SK-N-SH (cell line): ENCODE data around the gene NKIRAS1. TPM values are rescaled to one million over a fixed set of nuclear protein-coding genes. Genes with fewer than 3 reads are reported as not detected.

Source experiments
- CTCF ChIA-PET: fragments of 300-600, 350-600 bp; formaldehyde crosslinking; extraction: SDS; loops from one replicate; lab custom pipeline; 2021; lab: Yijun Ruan, JAX
- POLR2A ChIA-PET: fragments of 350-600 bp; sonication (Branson Sonifier 250); formaldehyde crosslinking; extraction: SDS; loops from one replicate; lab custom pipeline; 2020; ENCODE audit warnings: antibody characterized with exemption, inconsistent platforms; lab: Yijun Ruan, JAX
- DNase-seq: peaks from one replicate; pipeline ENCODE4 v3.0.0; 2012
- H2AFZ ChIP-seq: fragments of 200-600 bp; sonication (generic); 2 replicates; pipeline ENCODE4 v1.8.1; 2016; ENCODE audit warnings: antibody characterized with exemption, mild to moderate bottlenecking, low read depth
- H3F3A ChIP-seq: fragments of 200-600 bp; sonication (generic); replicated peaks from 2 replicates; pipeline ENCODE3; 2016; ENCODE audit warnings: antibody characterized with exemption, mild to moderate bottlenecking; ENCODE audit not compliant: insufficient read depth
- H3K27ac ChIP-seq, 2 experiments: fragments of 200-500 bp in 1 of 2; fragments of 200-600 bp in 1 of 2; sonication (Bioruptor generic) in 1 of 2; sonication (generic), shearing (Covaris generic) in 1 of 2; 2 replicates each; pipeline versions ENCODE4 v1.5.1 to v1.6.1; 2014 to 2016; ENCODE audit warnings: low read depth in 2 of 2, inconsistent platforms in 1 of 2, low read length in 1 of 2, mild to moderate bottlenecking in 1 of 2, mixed read lengths in 1 of 2
- H3K27me3 ChIP-seq: fragments of 200-600 bp; sonication (generic), shearing (Covaris generic); 2 replicates; pipeline ENCODE4 v1.6.1; 2016; ENCODE audit warnings: mixed run types; ENCODE audit not compliant: insufficient read depth
- H3K36me3 ChIP-seq, 2 experiments: fragments of 200-500 bp in 1 of 2; fragments of 200-600 bp in 1 of 2; sonication (Bioruptor generic) in 1 of 2; sonication (generic) in 1 of 2; replicated peaks in 1 of 2; 2 replicates each; pipeline versions ENCODE3 to v1.5.1; 2014 to 2016; ENCODE audit warnings: low read length in 1 of 2, mild to moderate bottlenecking in 1 of 2; ENCODE audit not compliant: insufficient read depth in 2 of 2, control insufficient read depth in 1 of 2
- H3K4me1 ChIP-seq, 2 experiments: fragments of 200-500 bp in 1 of 2; fragments of 200-600 bp in 1 of 2; sonication (Bioruptor generic) in 1 of 2; sonication (generic), shearing (Covaris generic) in 1 of 2; 2 replicates each; pipeline versions ENCODE4 v1.5.1 to v1.6.1; 2014 to 2016; ENCODE audit warnings: low read depth in 1 of 2, low read length in 1 of 2, mixed run types in 1 of 2; ENCODE audit not compliant: insufficient read depth in 2 of 2, control insufficient read depth in 1 of 2
- H3K4me2 ChIP-seq: fragments of 200-600 bp; sonication (generic), shearing (Covaris generic); 2 replicates; pipeline ENCODE4 v1.6.1; 2017; ENCODE audit warnings: mixed run types
- H3K4me3 ChIP-seq, 2 experiments: fragments of 200-500 bp in 1 of 2; fragments of 200-600 bp in 1 of 2; sonication (Bioruptor generic) in 1 of 2; sonication (generic), shearing (Covaris generic) in 1 of 2; 2 replicates each; pipeline versions ENCODE4 v1.5.1 to v1.8.1; 2014 to 2016; ENCODE audit warnings: low read depth in 2 of 2, inconsistent platforms in 1 of 2, low read length in 1 of 2, mild to moderate bottlenecking in 1 of 2, mixed read lengths in 1 of 2, moderate library complexity in 1 of 2
- H3K79me2 ChIP-seq: fragments of 200-600 bp; sonication (generic); 2 replicates; pipeline ENCODE4 v1.8.1; 2017; ENCODE audit warnings: mild to moderate bottlenecking; ENCODE audit not compliant: insufficient read depth
- H3K9ac ChIP-seq: fragments of 200-600 bp; sonication (generic); 2 replicates; pipeline ENCODE4 v1.6.1; 2017; ENCODE audit warnings: mixed run types
- H3K9me2 ChIP-seq: fragments of 200-600 bp; sonication (generic); 2 replicates; pipeline ENCODE4 v1.6.1; 2017; ENCODE audit warnings: mixed run types
- H3K9me3 ChIP-seq: fragments of 200-600 bp; sonication (generic); 2 replicates; pipeline ENCODE4 v1.6.1; 2017; ENCODE audit warnings: mixed run types, mild to moderate bottlenecking, moderate library complexity
- H4K20me1 ChIP-seq: fragments of 200-600 bp; sonication (generic); 2 replicates; pipeline ENCODE4 v1.6.1; 2017; ENCODE audit warnings: mild to moderate bottlenecking, mixed run types; ENCODE audit not compliant: insufficient read depth
- ELF1 ChIP-seq: IDR thresholded peaks from 2 replicates; pipeline ENCODE4 v1.4.0; 2012
- EZH2phosphoT487 ChIP-seq: fragments of 200-600 bp; sonication (generic); IDR thresholded peaks from 2 replicates; pipeline ENCODE4 v1.6.1; 2017; ENCODE audit warnings: low read depth, mixed run types, mild to moderate bottlenecking, antibody characterized with exemption, moderate library complexity, borderline replicate concordance
- GABPA ChIP-seq: IDR thresholded peaks from 2 replicates; pipeline ENCODE4 v1.4.0; 2012; ENCODE audit warnings: low read depth, mild to moderate bottlenecking
- GATA2 ChIP-seq: sonication (generic); formaldehyde crosslinking; IDR thresholded peaks from 2 replicates; pipeline ENCODE4 v1.5.0; 2020; ENCODE audit warnings: mild to moderate bottlenecking, missing genetic modification reagents
- JUND ChIP-seq: IDR thresholded peaks from 2 replicates; pipeline ENCODE4 v1.4.0; 2012
- POLR2AphosphoS5 ChIP-seq: IDR thresholded peaks from 2 replicates; pipeline ENCODE4 v1.6.1; 2012; ENCODE audit warnings: low read depth, low read length
- RAD21 ChIP-seq: IDR thresholded peaks from 2 replicates; pipeline ENCODE4 v1.6.1; 2012; ENCODE audit warnings: mild to moderate bottlenecking, low read length
- RFX5 ChIP-seq: IDR thresholded peaks from 2 replicates; pipeline ENCODE4 v1.6.1; 2012; ENCODE audit warnings: mild to moderate bottlenecking, improper control_type of control experiment, low read length
- RXRA ChIP-seq: IDR thresholded peaks from 2 replicates; pipeline ENCODE4 v1.4.0; 2012; ENCODE audit warnings: low read depth, mild to moderate bottlenecking, borderline replicate concordance
- SIN3A ChIP-seq: IDR thresholded peaks from 2 replicates; pipeline ENCODE4 v1.6.1; 2012; ENCODE audit warnings: low read depth, mild to moderate bottlenecking, low read length, moderate library complexity, borderline replicate concordance
- TAF1 ChIP-seq: IDR thresholded peaks from 2 replicates; pipeline ENCODE4 v1.6.1; 2012; ENCODE audit warnings: low read depth, mild to moderate bottlenecking, low read length, moderate library complexity, borderline replicate concordance
- TCF12 ChIP-seq: IDR thresholded peaks from 2 replicates; pipeline ENCODE4 v1.4.0; 2012
- USF2 ChIP-seq: fragments of 150-350 bp; IDR thresholded peaks from 2 replicates; pipeline ENCODE4 v1.6.1; 2017; ENCODE audit warnings: antibody characterized with exemption, low read length, low read depth, borderline replicate concordance
- WGBS: methylation state at CpG from one replicate; pipeline ENCODE4 v1.1.6; 2017; ENCODE audit warnings: low lambda C conversion rate; 5-methylcytosine and 5-hydroxymethylcytosine counted together
- polyA plus RNA-seq, 3 experiments: library from polyadenylated mRNA; depleted of rRNA; stranded (reverse); fragments of >200 nt; gene quantifications; 2 replicates each; pipeline ENCODE4 v1.2.3, GENCODE V29; 2012
- TF ChIP-seq, protein P1 (sequence below): IDR thresholded peaks from 2 replicates; pipeline ENCODE4 v1.4.0; 2012; ENCODE audit warnings: low read depth, borderline replicate concordance

Gene NKIRAS1
- polyA plus RNA-seq, 1 of the 3 experiments (the other 2 are of a cell fraction), result 8.1 TPM

- Histone ChIP-seq H4K20me1 (no peaks in the 10 kb centered on the region), H3K79me2 (no peaks in the 10 kb centered on the region; the same call in 1 of the 2 replicates), H3K4me2 (no peak overlapping the region), H3K36me3 (peaks cover 15 to 41% of the 10 kb centered on the region in 2 experiments), H3K9ac (no peak overlapping the region), H3K4me3 (no peak overlapping the region), H3K4me1 (no peaks in the 10 kb centered on the region; a peak in 1 of 4 replicates), H3K27ac (no peak overlapping the region), H3K9me2 (no peaks in the 10 kb centered on the region), H3K9me3 (no peaks in the 10 kb centered on the region), H2AFZ (no peak overlapping the region), H3K27me3 (no peaks in the 10 kb centered on the region), H3F3A (peaks cover 6% of the 10 kb centered on the region)
- CTCF ChIA-PET, result interaction anchor here (0.7 kb wide), 1 partner anchor 40 kb away, joined by 4 read pairs; no protein-coding TSS in a partner anchor
- no peak for TF ChIP-seq GABPA
- no peak for TF ChIP-seq EZH2phosphoT487
- TF ChIP-seq RXRA, result no peak
- no peak for TF ChIP-seq RFX5
- no peak for TF ChIP-seq POLR2AphosphoS5
- TF ChIP-seq GATA2, result no peak
- TF ChIP-seq, protein P1, sequence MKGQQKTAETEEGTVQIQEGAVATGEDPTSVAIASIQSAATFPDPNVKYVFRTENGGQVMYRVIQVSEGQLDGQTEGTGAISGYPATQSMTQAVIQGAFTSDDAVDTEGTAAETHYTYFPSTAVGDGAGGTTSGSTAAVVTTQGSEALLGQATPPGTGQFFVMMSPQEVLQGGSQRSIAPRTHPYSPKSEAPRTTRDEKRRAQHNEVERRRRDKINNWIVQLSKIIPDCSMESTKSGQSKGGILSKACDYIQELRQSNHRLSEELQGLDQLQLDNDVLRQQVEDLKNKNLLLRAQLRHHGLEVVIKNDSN, result no peak
- TF ChIP-seq TAF1, result no peak
- TF ChIP-seq USF2, result no peak
- no peak for TF ChIP-seq RAD21
- no peak for TF ChIP-seq ELF1
- TF ChIP-seq JUND, result no peak
- POLR2A ChIA-PET, result no interaction called here
- no peak for DNase-seq
These were observed 12.2 kb downstream of the NKIRAS1 start for GRCh38 chr3:23904545-23904944.

DNA sequence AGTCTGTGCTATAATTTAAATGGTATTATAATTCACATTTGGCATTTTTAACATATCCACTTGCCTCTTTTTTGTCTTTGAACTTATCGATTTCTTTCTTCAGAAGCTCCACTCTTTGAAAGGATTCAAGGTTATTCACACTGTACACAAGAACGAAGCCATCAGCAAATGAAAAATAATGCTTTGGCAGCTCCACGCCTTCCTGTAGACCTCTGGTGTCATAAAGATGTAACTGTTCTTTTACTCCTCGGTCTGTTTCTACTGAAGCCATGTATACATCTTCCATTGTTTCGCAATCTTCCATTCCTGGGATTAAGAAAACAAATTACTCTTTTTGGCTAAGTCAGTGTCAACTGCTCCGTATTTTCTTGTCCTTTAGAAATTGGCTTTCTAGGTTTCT, 16.0 kb downstream of the NKIRAS1 start:
- no peaks in the 10 kb centered on the region; the same call in 1 of the 2 replicates for H3K79me2 ChIP-seq
- no peaks in the 10 kb centered on the region for H3F3A ChIP-seq
- TF ChIP-seq, protein P1, result no peak
- no peak for TF ChIP-seq TCF12
- TF ChIP-seq SIN3A, result no peak
- TF ChIP-seq RXRA, result no peak
- no peaks in the 10 kb centered on the region for H3K9me2 ChIP-seq
- H3K4me1 ChIP-seq, result no peaks in the 10 kb centered on the region; a peak in 1 of 4 replicates
- DNase-seq, result no peak
- no peak overlapping the region for H3K9ac ChIP-seq
- H3K4me3 ChIP-seq, result no peak overlapping the region
- H3K9me3 ChIP-seq, result no peaks in the 10 kb centered on the region
- WGBS, result 94% methylated on average over 6 of the region's 6 CpGs
- POLR2A ChIA-PET, result interaction anchor here (0.6 kb wide), 1 partner anchor 16 kb away, joined by 3 read pairs; the partner anchor contains the start of genes NKIRAS1 and RPL15
- H4K20me1 ChIP-seq, result no peaks in the 10 kb centered on the region
- no peak overlapping the region for H3K4me2 ChIP-seq
- H3K27me3 ChIP-seq, result no peaks in the 10 kb centered on the region
- peaks cover 26 to 40% of the 10 kb centered on the region in 2 experiments for H3K36me3 ChIP-seq
- H3K27ac ChIP-seq, result no peak overlapping the region
- CTCF ChIA-PET, result interaction anchor here (0.6 to 1.0 kb wide), 2 partner anchors 10 to 312 kb away, joined by 3 read pairs; no protein-coding TSS in a partner anchor
- H2AFZ ChIP-seq, result no peak overlapping the region
